NT2/D1 (cell line): ENCODE results near the gene CPO.

ENCODE experiments used
- DNase-seq: peaks from one replicate; pipeline ENCODE4 v3.0.0-alpha.2; 2011; ENCODE audit warnings: low read depth, low spot score
- H3K27me3 ChIP-seq: 2 replicates; pipeline ENCODE4 v1.6.0; 2011; ENCODE audit warnings: mild to moderate bottlenecking; ENCODE audit not compliant: insufficient read length, insufficient read depth
- H3K36me3 ChIP-seq: 2 replicates; pipeline ENCODE4 v1.6.1; 2011; ENCODE audit warnings: mild to moderate bottlenecking, low read length, mixed read lengths; ENCODE audit not compliant: insufficient read depth, insufficient read length
- H3K4me1 ChIP-seq: 2 replicates; pipeline ENCODE4 v1.5.1; 2011; ENCODE audit not compliant: insufficient read depth, insufficient read length
- H3K4me3 ChIP-seq: 2 replicates; pipeline ENCODE4 v1.5.1; 2011; ENCODE audit warnings: low read depth; ENCODE audit not compliant: insufficient read length
- H3K9ac ChIP-seq: 2 replicates; pipeline ENCODE4 v1.6.0; 2011; ENCODE audit warnings: low read depth; ENCODE audit not compliant: insufficient read length
- H3K9me3 ChIP-seq: 2 replicates; pipeline ENCODE4 v1.5.1; 2011; ENCODE audit warnings: mild to moderate bottlenecking, low read length; ENCODE audit not compliant: insufficient read depth
- SUZ12 ChIP-seq: IDR thresholded peaks from 2 replicates; pipeline ENCODE4 v1.6.1; 2011; ENCODE audit not compliant: insufficient read length, insufficient read depth; ENCODE audit errors: extremely low read depth
- YY1 ChIP-seq: IDR thresholded peaks from 2 replicates; pipeline ENCODE4 v1.6.1; 2011; ENCODE audit not compliant: insufficient read length, insufficient read depth
- ZNF274 ChIP-seq: IDR thresholded peaks from 2 replicates; pipeline ENCODE4 v1.6.1; 2011; ENCODE audit warnings: mild to moderate bottlenecking, low read depth, low read length

CPO gene

DNA sequence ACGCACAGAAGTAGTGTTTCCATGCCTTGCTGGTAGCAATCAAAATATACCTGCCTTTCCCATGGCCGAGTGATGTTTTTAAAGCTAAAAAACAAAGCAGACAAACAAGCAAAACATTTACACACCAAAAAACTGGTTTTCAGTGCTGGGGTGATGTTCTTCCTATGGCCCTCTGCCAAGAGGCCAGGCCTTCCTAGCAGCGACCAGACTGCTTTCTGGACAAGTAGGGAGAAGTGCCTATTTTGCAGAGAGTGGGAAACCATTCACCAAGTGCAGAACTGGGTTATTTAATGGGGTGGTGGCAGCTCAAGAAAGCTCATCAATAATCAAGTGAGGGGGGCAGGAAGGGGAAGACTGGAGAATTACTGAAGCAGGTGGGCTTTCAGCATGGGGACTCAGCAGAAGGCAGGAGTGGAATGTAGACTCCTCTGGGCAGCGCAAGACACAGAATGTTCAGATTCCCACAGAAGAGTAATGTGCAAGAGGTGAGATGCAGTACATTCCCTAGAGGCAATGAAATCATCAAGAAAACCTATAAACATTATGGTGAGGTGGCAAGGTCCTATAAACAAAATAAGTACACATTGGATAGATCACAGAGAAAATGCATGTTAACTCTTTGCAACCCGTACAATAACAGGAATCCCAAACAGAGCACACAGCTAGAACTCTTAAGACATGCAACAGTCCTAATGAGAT is 44.0 kb downstream of the CPO start:
- Histone ChIP-seq H3K27me3 (no peaks in the 10 kb centered on the region), H3K9ac (no peak overlapping the region), H3K4me1 (no peaks in the 10 kb centered on the region), H3K9me3 (no peaks in the 10 kb centered on the region), H3K4me3 (no peak overlapping the region), H3K36me3 (no peaks in the 10 kb centered on the region)
- no peak for DNase-seq
- no peak for TF ChIP-seq SUZ12
- no peak for TF ChIP-seq ZNF274
- TF ChIP-seq YY1: no peak

DNA sequence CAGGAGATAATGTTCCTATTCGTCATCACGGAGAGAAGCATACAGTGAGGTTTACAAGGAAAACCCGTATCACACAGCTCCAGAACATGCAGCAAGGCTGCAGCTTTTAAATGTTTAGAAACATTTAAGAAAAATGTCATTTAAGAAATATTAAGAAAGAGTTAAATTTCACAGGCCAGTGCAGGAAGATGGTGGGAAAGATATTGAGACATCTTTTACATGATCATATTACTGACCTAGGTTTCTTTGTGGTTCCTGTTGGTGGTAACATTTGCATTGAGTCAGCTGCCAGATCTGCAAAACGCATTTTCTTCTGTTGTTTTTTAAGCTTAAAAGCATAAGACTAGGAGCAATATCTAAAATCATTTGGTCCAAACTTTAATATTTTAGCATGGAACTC is 44.9 kb downstream of the CPO start:
- TF ChIP-seq ZNF274 (no peak), SUZ12 (no peak), YY1 (no peak)
- Histone ChIP-seq H3K4me3 (no peak overlapping the region), H3K9me3 (no peaks in the 10 kb centered on the region; the same call in 1 of the 2 replicates), H3K27me3 (no peaks in the 10 kb centered on the region), H3K9ac (no peak overlapping the region), H3K4me1 (no peaks in the 10 kb centered on the region), H3K36me3 (no peaks in the 10 kb centered on the region)
- no peak for DNase-seq

- H3K4me3 ChIP-seq: no peak overlapping the region
- no peaks in the 10 kb centered on the region for H3K4me1 ChIP-seq
- no peak overlapping the region for H3K9ac ChIP-seq
- TF ChIP-seq ZNF274 (no peak), YY1 (no peak), SUZ12 (no peak)
- no peaks in the 10 kb centered on the region; the same call in 1 of the 2 replicates for H3K9me3 ChIP-seq
- no peaks in the 10 kb centered on the region for H3K27me3 ChIP-seq
- DNase-seq: no peak
- H3K36me3 ChIP-seq: no peaks in the 10 kb centered on the region
Measured at GRCh38 chr2:206986943-206987342, 47.6 kb downstream of the CPO start.

DNA sequence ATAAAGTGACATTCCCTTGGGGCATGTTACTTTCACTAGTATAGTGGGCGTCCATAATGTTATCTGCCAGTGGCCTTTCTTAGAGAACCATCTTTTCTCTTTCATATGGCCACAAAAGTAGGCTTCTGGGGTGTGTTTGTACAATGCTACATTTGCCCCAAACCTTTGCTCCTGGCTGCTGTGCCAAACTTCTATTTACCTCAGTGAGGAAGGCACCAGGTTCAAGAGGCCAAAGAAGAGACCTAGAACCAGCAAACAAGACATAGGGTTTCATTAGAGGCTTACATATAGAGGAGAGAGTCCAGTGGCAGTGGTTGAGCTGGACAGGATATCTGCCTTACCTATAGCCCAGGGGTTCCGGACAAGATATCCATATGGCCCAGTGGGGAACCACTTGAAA is 48.5 kb downstream of the CPO start:
- Histone ChIP-seq H3K4me1 (no peaks in the 10 kb centered on the region), H3K27me3 (no peaks in the 10 kb centered on the region), H3K9ac (no peak overlapping the region), H3K4me3 (no peak overlapping the region), H3K36me3 (no peaks in the 10 kb centered on the region), H3K9me3 (no peaks in the 10 kb centered on the region; the same call in 1 of the 2 replicates)
- DNase-seq: no peak
- TF ChIP-seq ZNF274 (no peak), YY1 (no peak), SUZ12 (no peak)

- no peaks in the 10 kb centered on the region for H3K4me1 ChIP-seq
- no peak for DNase-seq
- H3K9ac ChIP-seq: no peak overlapping the region
- H3K27me3 ChIP-seq: no peaks in the 10 kb centered on the region
- H3K36me3 ChIP-seq: no peaks in the 10 kb centered on the region
- no peaks in the 10 kb centered on the region; the same call in 1 of the 2 replicates for H3K9me3 ChIP-seq
- no peak overlapping the region for H3K4me3 ChIP-seq
- TF ChIP-seq ZNF274 (no peak), SUZ12 (no peak), YY1 (no peak)
Measured at GRCh38 chr2:206988884-206989283, 49.6 kb downstream of the CPO start.

- H3K9me3 ChIP-seq: no peaks in the 10 kb centered on the region; the same call in 1 of the 2 replicates
- H3K27me3 ChIP-seq: no peaks in the 10 kb centered on the region
- TF ChIP-seq YY1 (no peak), SUZ12 (no peak), ZNF274 (no peak)
- H3K36me3 ChIP-seq: no peaks in the 10 kb centered on the region
- DNase-seq: peak; percentile 28
- H3K9ac ChIP-seq: no peak overlapping the region
- H3K4me1 ChIP-seq: no peaks in the 10 kb centered on the region
- no peak overlapping the region for H3K4me3 ChIP-seq
Measured at GRCh38 chr2:206989311-206989710, 50.0 kb downstream of the CPO start.

DNA sequence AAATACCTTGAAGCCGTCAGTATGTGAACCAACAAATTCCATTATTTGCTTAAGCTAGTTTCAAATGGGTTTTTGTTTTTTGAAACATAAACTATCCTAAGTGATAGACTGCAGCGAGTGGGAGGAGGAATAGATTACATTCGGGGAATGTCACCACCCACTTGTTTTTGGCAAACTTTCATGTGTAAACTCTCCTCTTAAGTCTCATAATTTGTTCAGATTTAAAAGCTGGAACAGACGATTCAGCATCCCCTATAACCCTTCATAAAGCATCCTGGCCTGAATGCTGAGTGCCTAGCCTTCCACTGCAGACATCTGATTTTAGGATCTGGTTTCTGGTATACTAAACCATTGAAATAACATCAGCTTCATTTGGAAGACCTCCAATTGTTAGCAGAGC is 51.0 kb downstream of the CPO start:
- Histone ChIP-seq H3K4me1 (no peaks in the 10 kb centered on the region), H3K9ac (no peak overlapping the region), H3K4me3 (no peak overlapping the region), H3K9me3 (no peaks in the 10 kb centered on the region; the same call in 1 of the 2 replicates), H3K27me3 (no peaks in the 10 kb centered on the region), H3K36me3 (no peaks in the 10 kb centered on the region)
- TF ChIP-seq YY1: no peak
- TF ChIP-seq ZNF274: no peak
- no peak for TF ChIP-seq SUZ12
- DNase-seq: no peak
